ENCODE measurements around the gene FOXP1.

FOXP1 gene

DNA sequence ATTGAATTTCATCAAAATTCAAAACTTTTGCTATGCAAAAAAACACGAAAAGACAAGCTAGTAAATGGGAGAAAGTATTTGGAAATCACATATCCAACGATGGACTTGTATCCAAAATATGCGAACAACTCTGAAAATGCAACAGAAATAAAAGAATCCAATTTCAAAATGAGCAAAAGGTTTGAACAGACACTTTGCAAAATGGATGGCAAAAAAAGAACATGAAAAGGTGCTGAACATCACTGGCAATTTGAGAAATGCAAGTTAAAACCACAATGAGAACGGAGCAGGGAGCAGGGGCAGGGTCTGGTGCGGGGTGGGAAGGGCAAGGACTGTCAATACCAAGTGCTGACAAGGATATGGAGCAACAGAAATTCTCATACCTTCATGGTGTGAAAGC lies 23.1 kb upstream of the FOXP1 start:
- no peak overlapping the region for H3K27ac ChIP-seq (ENCODE audit: low read depth, low read length)
- no peaks in the 10 kb centered on the region for H3K9me2 ChIP-seq (replicated peaks; ENCODE audit: insufficient read depth, low read length)
- no peak overlapping the region for H2AFZ ChIP-seq (ENCODE audit: low read depth, low read length, severe bottlenecking)
- no peaks in the 10 kb centered on the region for H3K27me3 ChIP-seq (ENCODE audit: low read length)
- H3K4me2 ChIP-seq (ENCODE audit: low read depth, low read length, poor library complexity, severe bottlenecking): no peak overlapping the region
- H3K9me3 ChIP-seq (ENCODE audit: insufficient read depth, low read length): no peaks in the 10 kb centered on the region
- H3K9ac ChIP-seq (ENCODE audit: low read length): no peak overlapping the region
- H3K4me3 ChIP-seq (ENCODE audit: insufficient read depth, low read length, poor library complexity, severe bottlenecking): no peak overlapping the region
- TF ChIP-seq EZH2phosphoT487 (conservative IDR thresholded peaks at IDR 0.05; ENCODE audit: low read length): no peak
- TF ChIP-seq, protein P1, sequence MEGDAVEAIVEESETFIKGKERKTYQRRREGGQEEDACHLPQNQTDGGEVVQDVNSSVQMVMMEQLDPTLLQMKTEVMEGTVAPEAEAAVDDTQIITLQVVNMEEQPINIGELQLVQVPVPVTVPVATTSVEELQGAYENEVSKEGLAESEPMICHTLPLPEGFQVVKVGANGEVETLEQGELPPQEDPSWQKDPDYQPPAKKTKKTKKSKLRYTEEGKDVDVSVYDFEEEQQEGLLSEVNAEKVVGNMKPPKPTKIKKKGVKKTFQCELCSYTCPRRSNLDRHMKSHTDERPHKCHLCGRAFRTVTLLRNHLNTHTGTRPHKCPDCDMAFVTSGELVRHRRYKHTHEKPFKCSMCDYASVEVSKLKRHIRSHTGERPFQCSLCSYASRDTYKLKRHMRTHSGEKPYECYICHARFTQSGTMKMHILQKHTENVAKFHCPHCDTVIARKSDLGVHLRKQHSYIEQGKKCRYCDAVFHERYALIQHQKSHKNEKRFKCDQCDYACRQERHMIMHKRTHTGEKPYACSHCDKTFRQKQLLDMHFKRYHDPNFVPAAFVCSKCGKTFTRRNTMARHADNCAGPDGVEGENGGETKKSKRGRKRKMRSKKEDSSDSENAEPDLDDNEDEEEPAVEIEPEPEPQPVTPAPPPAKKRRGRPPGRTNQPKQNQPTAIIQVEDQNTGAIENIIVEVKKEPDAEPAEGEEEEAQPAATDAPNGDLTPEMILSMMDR (IDR thresholded peaks at IDR 0.05; ENCODE audit: insufficient read depth, low read length, poor library complexity, severe bottlenecking): no peak
- H3K36me3 ChIP-seq (ENCODE audit: low read length): no peaks in the 10 kb centered on the region
- H4K20me1 ChIP-seq (ENCODE audit: low read depth, low read length): no peaks in the 10 kb centered on the region
- H3K79me2 ChIP-seq (ENCODE audit: insufficient read depth, low read length): no peaks in the 10 kb centered on the region
- no peaks in the 10 kb centered on the region for H3F3A ChIP-seq (ENCODE audit: insufficient read depth)

GRCh38 chr3:71602256-71602655 lies 18.7 kb upstream of the FOXP1 start:
- Histone ChIP-seq H3K27ac (ENCODE audit: low read depth, low read length) (no peak overlapping the region), H3K4me3 (ENCODE audit: insufficient read depth, low read length, poor library complexity, severe bottlenecking) (no peak overlapping the region), H3F3A (ENCODE audit: insufficient read depth) (no peaks in the 10 kb centered on the region), H3K27me3 (ENCODE audit: low read length) (no peaks in the 10 kb centered on the region), H3K9me3 (ENCODE audit: insufficient read depth, low read length) (no peaks in the 10 kb centered on the region), H3K4me2 (ENCODE audit: low read depth, low read length, poor library complexity, severe bottlenecking) (no peak overlapping the region), H3K9ac (ENCODE audit: low read length) (no peak overlapping the region), H3K79me2 (ENCODE audit: insufficient read depth, low read length) (no peaks in the 10 kb centered on the region), H4K20me1 (ENCODE audit: low read depth, low read length) (no peaks in the 10 kb centered on the region), H2AFZ (ENCODE audit: low read depth, low read length, severe bottlenecking) (no peak overlapping the region), H3K9me2 (replicated peaks; ENCODE audit: insufficient read depth, low read length) (no peaks in the 10 kb centered on the region), H3K36me3 (ENCODE audit: low read length) (no peaks in the 10 kb centered on the region)
- TF ChIP-seq, protein P1 (IDR thresholded peaks at IDR 0.05; ENCODE audit: insufficient read depth, low read length, poor library complexity, severe bottlenecking): no peak
- no peak for TF ChIP-seq EZH2phosphoT487 (conservative IDR thresholded peaks at IDR 0.05; ENCODE audit: low read length)

DNA sequence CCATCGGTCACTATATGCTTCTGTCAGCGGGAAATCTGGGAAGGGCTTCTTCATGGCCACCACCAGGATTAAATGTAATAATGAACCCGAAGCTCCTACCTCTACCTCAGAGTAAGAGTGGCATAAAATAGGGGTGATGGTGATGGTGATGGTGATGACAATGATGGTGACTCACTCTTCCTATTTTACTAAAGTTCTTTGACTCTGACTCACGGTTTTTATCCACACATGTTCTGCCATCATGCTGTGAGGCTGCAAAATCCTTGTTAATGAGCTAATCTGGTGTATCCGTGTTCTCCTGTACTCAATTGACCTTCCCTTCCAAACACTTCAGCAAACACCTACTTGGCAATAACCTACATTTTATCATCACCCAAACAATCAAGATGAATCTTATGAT lies 18.3 kb upstream of the FOXP1 start:
- H3K36me3 ChIP-seq (ENCODE audit: low read length): no peaks in the 10 kb centered on the region
- no peaks in the 10 kb centered on the region for H3K9me2 ChIP-seq (replicated peaks; ENCODE audit: insufficient read depth, low read length)
- no peak overlapping the region for H3K4me2 ChIP-seq (ENCODE audit: low read depth, low read length, poor library complexity, severe bottlenecking)
- no peak overlapping the region for H3K4me3 ChIP-seq (ENCODE audit: insufficient read depth, low read length, poor library complexity, severe bottlenecking)
- H3F3A ChIP-seq (ENCODE audit: insufficient read depth): no peaks in the 10 kb centered on the region
- H3K79me2 ChIP-seq (ENCODE audit: insufficient read depth, low read length): no peaks in the 10 kb centered on the region
- H3K27me3 ChIP-seq (ENCODE audit: low read length): no peaks in the 10 kb centered on the region
- H4K20me1 ChIP-seq (ENCODE audit: low read depth, low read length): no peaks in the 10 kb centered on the region
- H3K27ac ChIP-seq (ENCODE audit: low read depth, low read length): no peak overlapping the region
- H3K9ac ChIP-seq (ENCODE audit: low read length): no peak overlapping the region
- TF ChIP-seq, protein P1 (IDR thresholded peaks at IDR 0.05; ENCODE audit: insufficient read depth, low read length, poor library complexity, severe bottlenecking): no peak
- TF ChIP-seq EZH2phosphoT487 (conservative IDR thresholded peaks at IDR 0.05; ENCODE audit: low read length): no peak
- H3K9me3 ChIP-seq (ENCODE audit: insufficient read depth, low read length): no peaks in the 10 kb centered on the region
- H2AFZ ChIP-seq (ENCODE audit: low read depth, low read length, severe bottlenecking): no peak overlapping the region

Data from SU-DHL-6 (cell line).